Measurements from ENCODE around the gene NOTUM.

DNA sequence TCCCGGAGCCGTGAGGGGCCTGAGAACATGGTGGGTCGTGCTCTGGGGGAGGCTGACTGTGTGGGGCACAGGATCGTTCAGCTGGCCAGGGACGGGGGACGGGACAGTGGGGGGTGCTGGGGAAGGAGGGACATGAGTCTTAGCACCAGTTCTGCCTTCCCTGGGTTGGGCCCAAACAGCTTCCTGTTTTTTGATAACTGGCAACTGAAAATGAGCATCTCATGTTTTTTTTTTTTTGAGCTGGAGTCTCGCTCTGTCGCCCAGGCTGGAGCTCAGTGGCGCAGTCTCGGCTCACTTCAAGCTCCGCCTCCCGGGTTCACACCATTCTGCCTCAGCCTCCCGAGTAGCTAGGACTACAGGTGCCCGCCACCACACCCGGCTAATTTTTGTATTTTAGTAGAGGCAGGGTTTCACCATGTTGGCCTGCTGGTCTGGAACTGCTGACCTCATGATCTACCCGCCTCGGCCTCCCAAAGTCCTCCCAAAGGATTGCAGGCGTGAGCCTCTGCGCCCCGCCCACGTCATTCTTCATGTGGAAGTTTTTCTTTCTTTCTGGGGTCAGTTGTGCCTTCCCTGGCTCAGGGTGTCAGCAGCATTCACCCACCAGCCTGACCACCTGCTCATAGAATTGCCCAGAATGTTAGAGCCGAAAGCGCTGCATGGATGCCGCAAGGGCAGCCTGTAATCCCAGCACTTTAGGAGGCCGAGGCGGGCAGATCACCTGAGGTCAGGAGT, 22.8 kb upstream of the NOTUM start:
- TF ChIP-seq, protein P1, sequence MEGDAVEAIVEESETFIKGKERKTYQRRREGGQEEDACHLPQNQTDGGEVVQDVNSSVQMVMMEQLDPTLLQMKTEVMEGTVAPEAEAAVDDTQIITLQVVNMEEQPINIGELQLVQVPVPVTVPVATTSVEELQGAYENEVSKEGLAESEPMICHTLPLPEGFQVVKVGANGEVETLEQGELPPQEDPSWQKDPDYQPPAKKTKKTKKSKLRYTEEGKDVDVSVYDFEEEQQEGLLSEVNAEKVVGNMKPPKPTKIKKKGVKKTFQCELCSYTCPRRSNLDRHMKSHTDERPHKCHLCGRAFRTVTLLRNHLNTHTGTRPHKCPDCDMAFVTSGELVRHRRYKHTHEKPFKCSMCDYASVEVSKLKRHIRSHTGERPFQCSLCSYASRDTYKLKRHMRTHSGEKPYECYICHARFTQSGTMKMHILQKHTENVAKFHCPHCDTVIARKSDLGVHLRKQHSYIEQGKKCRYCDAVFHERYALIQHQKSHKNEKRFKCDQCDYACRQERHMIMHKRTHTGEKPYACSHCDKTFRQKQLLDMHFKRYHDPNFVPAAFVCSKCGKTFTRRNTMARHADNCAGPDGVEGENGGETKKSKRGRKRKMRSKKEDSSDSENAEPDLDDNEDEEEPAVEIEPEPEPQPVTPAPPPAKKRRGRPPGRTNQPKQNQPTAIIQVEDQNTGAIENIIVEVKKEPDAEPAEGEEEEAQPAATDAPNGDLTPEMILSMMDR (IDR thresholded peaks at IDR 0.05) = no peak
- TF ChIP-seq POLR2A (IDR thresholded peaks at IDR 0.05) (no peak), EP300 (IDR thresholded peaks at IDR 0.05) (no peak)
